GM12801 (cell line): ENCODE data around the gene BCKDK.

Experiments
- CTCF ChIP-seq: IDR thresholded peaks from one replicate; pipeline ENCODE4 v1.5.1; 2011; ENCODE audit warnings: control low read depth; ENCODE audit not compliant: insufficient read length; ENCODE audit errors: extremely low read depth

The BCKDK gene

GRCh38 chr16:31071861-31072260, 36.3 kb upstream of the BCKDK start:
- TF ChIP-seq CTCF: no peak

GRCh38 chr16:31072540-31073141, 35.5 kb upstream of the BCKDK start:
- TF ChIP-seq CTCF: no peak

GRCh38 chr16:31073142-31073969, 34.8 kb upstream of the BCKDK start:
- TF ChIP-seq CTCF: no peak

- TF ChIP-seq CTCF: no peak
Measured at GRCh38 chr16:31073970-31074813, 34.0 kb upstream of the BCKDK start, which contains the start of the genes ZNF646 and ZNF668. ZNF646 (plus strand) TSS chr16:31074422; CDS start chr16:31076325, 1,903 bp downstream. ZNF668 (minus strand) TSS chr16:31074240; CDS start chr16:31064459, 9,781 bp downstream.

GRCh38 chr16:31074814-31075183, 33.4 kb upstream of the BCKDK start:
- TF ChIP-seq CTCF: no peak

GRCh38 chr16:31076319-31076718, 31.9 kb upstream of the BCKDK start:
- no peak for TF ChIP-seq CTCF

- TF ChIP-seq CTCF: no peak
Measured at GRCh38 chr16:31077024-31077423, 31.2 kb upstream of the BCKDK start.
